IPS-NIHi7 (cell line): ENCODE results near the gene IFNA1.
"Not testable (repeated sequence)": the region's sequence is repeated elsewhere in the genome, so short reads cannot be mapped to it uniquely, and the experiment has no call there.

Experiments used
- DNase-seq: peaks from one replicate; pipeline ENCODE4 v3.0.0; 2012; ENCODE audit warnings: mixed read lengths; ENCODE audit errors: extremely low spot score

IFNA1 gene

GRCh38 chr9:21440139-21440538 lies at the start of gene IFNA1:
TSS of gene IFNA1 (plus strand) at chr9:21440439. CDS start at chr9:21440508, 69 bp downstream.
- no peak for DNase-seq

GRCh38 chr9:21392270-21392669 lies 48.0 kb upstream of the IFNA1 start:
- DNase-seq = peak; percentile 34

- DNase-seq = peak; percentile 57
Observed at GRCh38 chr9:21395778-21396717, 44.2 kb upstream of the IFNA1 start.

- no peak for DNase-seq
Observed at GRCh38 chr9:21398955-21399489, 41.2 kb upstream of the IFNA1 start.

GRCh38 chr9:21399956-21400355 lies 40.3 kb upstream of the IFNA1 start:
- DNase-seq = no peak

- DNase-seq = peak; percentile 62
Observed at GRCh38 chr9:21402386-21403251, 37.6 kb upstream of the IFNA1 start.

- DNase-seq = no peak
Observed at GRCh38 chr9:21404146-21404545, 36.1 kb upstream of the IFNA1 start.

GRCh38 chr9:21408817-21409216 lies 31.4 kb upstream of the IFNA1 start, which contains the start of gene IFNA8:
TSS of gene IFNA8 (plus strand) at chr9:21409117. CDS start at chr9:21409177, 60 bp downstream.
- DNase-seq = no peak

GRCh38 chr9:21412107-21412506 lies 28.1 kb upstream of the IFNA1 start:
- DNase-seq = no peak

GRCh38 chr9:21413151-21413550 lies 27.1 kb upstream of the IFNA1 start:
- no peak for DNase-seq

- DNase-seq = peak; percentile 31
Observed at GRCh38 chr9:21413624-21414023, 26.6 kb upstream of the IFNA1 start.

GRCh38 chr9:21414220-21414940 lies 25.9 kb upstream of the IFNA1 start:
- DNase-seq = no peak

GRCh38 chr9:21415493-21416267 lies 24.6 kb upstream of the IFNA1 start:
- no peak for DNase-seq

- DNase-seq = no peak
Observed at GRCh38 chr9:21428235-21428634, 12.0 kb upstream of the IFNA1 start.

GRCh38 chr9:21429191-21429590 lies 11.0 kb upstream of the IFNA1 start:
- no peak for DNase-seq

- no peak for DNase-seq
Observed at GRCh38 chr9:21432672-21433425, 7.4 kb upstream of the IFNA1 start.

GRCh38 chr9:21434202-21435014 lies 5.8 kb upstream of the IFNA1 start:
- peak; percentile 31 for DNase-seq

- not testable (repeated sequence) for DNase-seq
Observed at GRCh38 chr9:21435015-21435383, 5.2 kb upstream of the IFNA1 start.
